Right cardiac atrium (tissue), 5 donors: ENCODE measurements around the gene ECT2. TPM values are rescaled to one million over a fixed set of nuclear protein-coding genes. Genes with fewer than 3 reads are reported as not detected.
A peak's percentile ranks its signal among the peaks of the same experiment; 100 is the strongest.
"Not testable (repeated sequence)": the region's sequence is repeated elsewhere in the genome, so short reads cannot be mapped to it uniquely, and the experiment has no call there.

Source experiments
- ATAC-seq, 2 donors: fragments of 200-7000 bp; cut with Tn5 transposase; one replicate each; pipeline versions ENCODE4 v1.8.0 to v1.9.1; 2020; ENCODE audit warnings: moderate library complexity in 2 of 2, mild to moderate bottlenecking in 1 of 2
- DNase-seq, 3 donors: peaks; one replicate each; pipeline ENCODE4 v3.0.0-alpha.2; 2020
- H3K27ac ChIP-seq: one replicate; pipeline ENCODE4 v1.5.1; 2013; ENCODE audit warnings: mild to moderate bottlenecking, low read length, control low read depth, moderate library complexity
- H3K27me3 ChIP-seq: one replicate; pipeline ENCODE4 v1.6.1; 2013; ENCODE audit not compliant: control insufficient read depth, insufficient read depth
- H3K4me1 ChIP-seq: one replicate; pipeline ENCODE4 v1.6.1; 2013; ENCODE audit warnings: low read length; ENCODE audit not compliant: control insufficient read depth, insufficient read depth
- H3K4me3 ChIP-seq: one replicate; pipeline ENCODE4 v1.5.1; 2013; ENCODE audit warnings: low read length, control low read depth
- H3K9me3 ChIP-seq: one replicate; pipeline ENCODE4 v1.6.1; 2013; ENCODE audit warnings: low read length; ENCODE audit not compliant: control insufficient read depth
- WGBS: extraction: QIAGEN DNeasy Blood & Tissue Kit; methylation state at CpG from one replicate; pipeline ENCODE4 v1.1.7; 2013; 5-methylcytosine and 5-hydroxymethylcytosine counted together
- intact Hi-C, 4 donors: fragments of 100-400 bp; cut with DNase I; formaldehyde crosslinking; loops; one replicate each; pipeline versions ENCODE4 v1.11.0 to v1.14.0; 2022 to 2023
- polyA plus RNA-seq: library from polyadenylated mRNA; stranded (reverse); fragments of 200-250 nt; gene quantifications from one replicate; pipeline ENCODE4 v1.2.3, GENCODE V29; 2013
- total RNA-seq, 4 donors: library from RNA; stranded (reverse); fragmentation: NEBNext Ultra II Directional; extraction: Animal tissue kit (Norgen Biotek cat#: 25700); gene quantifications; one replicate each; pipeline ENCODE4 v1.2.1, GENCODE V29; 2021
- donor health status: healthy with polysubstance abuse.
- donor health status: DM: no; HTN: yes; CAD: no.
- donor health status: DM: no; HTN: no; CAD: no.
- donor health status: DM: no; HTN: yes; CAD: no; lungs with severe emphysema.
- donor health status: DM: yes; HTN: yes; CAD: no.

Gene ECT2
- total and polyA plus RNA-seq, 5 donors: 1.6 to 5.6 (median 5.2) TPM

GRCh38 chr3:172746475-172746874 is 4.1 kb upstream of the ECT2 start:
- H3K27me3 ChIP-seq: no peaks in the 10 kb centered on the region
- WGBS: 62% methylated on average over 2 of the region's 2 CpGs
- no peaks in the 10 kb centered on the region for H3K9me3 ChIP-seq
- DNase-seq (no peak), ATAC-seq (no peak)
- H3K27ac ChIP-seq: no peak overlapping the region
- H3K4me3 ChIP-seq: no peak overlapping the region
- intact Hi-C loops: no loop called here
- H3K4me1 ChIP-seq: no peaks in the 10 kb centered on the region

GRCh38 chr3:172749230-172749965 is 1.1 kb upstream of the ECT2 start:
- peak in 2 of 3 donors; percentile 38 to 47 for DNase-seq
- ATAC-seq: peak in 1 of 2 donors; percentile 70

GRCh38 chr3:172750069-172750367 is 508 bp upstream of the ECT2 start:
- no peak for ATAC-seq
- intact Hi-C loops: no loop called here
- Histone ChIP-seq H3K9me3 (no peaks in the 10 kb centered on the region), H3K4me3 (peak overlapping the region; percentile 100), H3K4me1 (no peaks in the 10 kb centered on the region), H3K27me3 (no peaks in the 10 kb centered on the region), H3K27ac (peak overlapping the region; percentile 88)
- DNase-seq: no peak
- WGBS: 14% methylated on average over 9 of the region's 9 CpGs

More at GRCh38 chr3:172749230-172749965, 1.1 kb upstream of the ECT2 start:
- H3K4me3 ChIP-seq: peak overlapping the region; percentile 100
- intact Hi-C loops: no loop called here
- H3K4me1 ChIP-seq: no peaks in the 10 kb centered on the region
- H3K9me3 ChIP-seq: no peaks in the 10 kb centered on the region
- no peak overlapping the region for H3K27ac ChIP-seq
- WGBS: 31% methylated on average over 8 of the region's 8 CpGs
- H3K27me3 ChIP-seq: no peaks in the 10 kb centered on the region

- H3K27ac ChIP-seq: peak overlapping the region; percentile 89
- ATAC-seq (peak in 1 of 2 donors; percentile 13), DNase-seq (peak in 2 of 3 donors; percentile 20 to 54)
- H3K27me3 ChIP-seq: no peaks in the 10 kb centered on the region
- no peaks in the 10 kb centered on the region for H3K9me3 ChIP-seq
- intact Hi-C loops: no loop called here
- no peaks in the 10 kb centered on the region for H3K4me1 ChIP-seq
- H3K4me3 ChIP-seq: peak overlapping the region; percentile 100
- WGBS: under 1% methylated on average over 14 of the region's 14 CpGs
These were observed 714 bp downstream of the ECT2 start for GRCh38 chr3:172751175-172751704.

GRCh38 chr3:172752651-172753050 is 2.1 kb downstream of the ECT2 start:
- DNase-seq (no peak), ATAC-seq (no peak)
- H3K27me3 ChIP-seq: no peaks in the 10 kb centered on the region
- no peaks in the 10 kb centered on the region for H3K4me1 ChIP-seq
- H3K4me3 ChIP-seq: no peak overlapping the region
- 95% methylated on average over 1 of the region's 1 CpG for WGBS
- H3K9me3 ChIP-seq: no peaks in the 10 kb centered on the region
- intact Hi-C loops: no loop called here
- no peak overlapping the region for H3K27ac ChIP-seq

- Histone ChIP-seq H3K9me3 (no peaks in the 10 kb centered on the region), H3K4me1 (no peaks in the 10 kb centered on the region), H3K27ac (no peak overlapping the region), H3K27me3 (no peaks in the 10 kb centered on the region), H3K4me3 (no peak overlapping the region)
- DNase-seq (no peak), ATAC-seq (no peak)
- 100% methylated on average over 1 of the region's 1 CpG for WGBS
- intact Hi-C loops: no loop called here
These were observed 2.6 kb downstream of the ECT2 start for GRCh38 chr3:172753125-172753524.

GRCh38 chr3:172760416-172760815 is 9.9 kb downstream of the ECT2 start:
- DNase-seq, H3K4me3 ChIP-seq, H3K27ac ChIP-seq, ATAC-seq, intact Hi-C loops, H3K4me1 ChIP-seq, H3K27me3 ChIP-seq, H3K9me3 ChIP-seq: not testable (repeated sequence)
- WGBS: 95% methylated on average over 6 of the region's 6 CpGs

GRCh38 chr3:172766241-172766640 is 15.7 kb downstream of the ECT2 start:
- WGBS: 93% methylated on average over 2 of the region's 2 CpGs
- H3K4me3 ChIP-seq: no peak overlapping the region
- no peak overlapping the region for H3K27ac ChIP-seq
- intact Hi-C loops: no loop called here
- no peak for DNase-seq
- H3K27me3 ChIP-seq: no peaks in the 10 kb centered on the region
- H3K4me1 ChIP-seq: no peaks in the 10 kb centered on the region
- H3K9me3 ChIP-seq: no peaks in the 10 kb centered on the region
- ATAC-seq: no peak

- 95% methylated on average over 10 of the region's 10 CpGs for WGBS
- H3K4me3 ChIP-seq: no peak overlapping the region
- H3K9me3 ChIP-seq: no peaks in the 10 kb centered on the region
- no peak for DNase-seq
- no peaks in the 10 kb centered on the region for H3K27me3 ChIP-seq
- no peaks in the 10 kb centered on the region for H3K4me1 ChIP-seq
- ATAC-seq: no peak
- intact Hi-C loops: no loop called here
- no peak overlapping the region for H3K27ac ChIP-seq
These were observed 16.3 kb downstream of the ECT2 start for GRCh38 chr3:172766718-172767405.

GRCh38 chr3:172770382-172770781 is 19.9 kb downstream of the ECT2 start:
- Histone ChIP-seq H3K4me1 (no peaks in the 10 kb centered on the region), H3K9me3 (no peaks in the 10 kb centered on the region), H3K27me3 (no peaks in the 10 kb centered on the region), H3K27ac (no peak overlapping the region), H3K4me3 (no peak overlapping the region)
- ATAC-seq (no peak), DNase-seq (no peak)
- intact Hi-C loops: no loop called here
- 99% methylated on average over 1 of the region's 1 CpG for WGBS

- Histone ChIP-seq H3K4me1 (no peaks in the 10 kb centered on the region), H3K9me3 (no peaks in the 10 kb centered on the region), H3K27me3 (no peaks in the 10 kb centered on the region), H3K27ac (no peak overlapping the region), H3K4me3 (no peak overlapping the region)
- no peak for ATAC-seq
- DNase-seq: no peak
- intact Hi-C loops: no loop called here
- WGBS: 96% methylated on average over 2 of the region's 2 CpGs
These were observed 21.1 kb downstream of the ECT2 start for GRCh38 chr3:172771672-172772071.
